HG02763 (cell line): ENCODE results near the gene RARS1.

Source experiments
- ATAC-seq: cut with Tn5 transposase; IDR thresholded peaks from one replicate; pipeline ENCODE4 v1.9.1; 2021; ENCODE audit warnings: mild to moderate bottlenecking, moderate library complexity; ENCODE audit not compliant: unreplicated experiment

The RARS1 gene

DNA sequence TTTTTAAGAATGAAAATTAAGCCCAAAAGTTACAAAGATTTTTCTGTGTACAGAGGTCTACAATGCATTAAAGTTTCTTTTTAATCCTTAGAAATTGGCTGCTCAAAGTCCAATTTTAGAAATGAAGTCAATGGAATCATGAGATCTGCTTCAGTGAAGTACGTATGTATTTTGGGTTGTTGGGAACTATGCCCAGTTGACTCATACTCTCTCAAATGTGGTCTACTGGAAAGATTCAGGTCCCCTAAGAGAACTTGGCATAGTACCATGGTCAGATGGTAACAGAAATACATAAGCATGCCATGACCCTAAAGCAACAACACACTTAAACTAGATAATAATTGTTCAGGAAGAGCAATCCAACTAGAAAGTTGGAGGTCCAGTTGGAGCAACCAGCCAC is 65.9 kb downstream of the RARS1 start:
- ATAC-seq, result no peak

DNA sequence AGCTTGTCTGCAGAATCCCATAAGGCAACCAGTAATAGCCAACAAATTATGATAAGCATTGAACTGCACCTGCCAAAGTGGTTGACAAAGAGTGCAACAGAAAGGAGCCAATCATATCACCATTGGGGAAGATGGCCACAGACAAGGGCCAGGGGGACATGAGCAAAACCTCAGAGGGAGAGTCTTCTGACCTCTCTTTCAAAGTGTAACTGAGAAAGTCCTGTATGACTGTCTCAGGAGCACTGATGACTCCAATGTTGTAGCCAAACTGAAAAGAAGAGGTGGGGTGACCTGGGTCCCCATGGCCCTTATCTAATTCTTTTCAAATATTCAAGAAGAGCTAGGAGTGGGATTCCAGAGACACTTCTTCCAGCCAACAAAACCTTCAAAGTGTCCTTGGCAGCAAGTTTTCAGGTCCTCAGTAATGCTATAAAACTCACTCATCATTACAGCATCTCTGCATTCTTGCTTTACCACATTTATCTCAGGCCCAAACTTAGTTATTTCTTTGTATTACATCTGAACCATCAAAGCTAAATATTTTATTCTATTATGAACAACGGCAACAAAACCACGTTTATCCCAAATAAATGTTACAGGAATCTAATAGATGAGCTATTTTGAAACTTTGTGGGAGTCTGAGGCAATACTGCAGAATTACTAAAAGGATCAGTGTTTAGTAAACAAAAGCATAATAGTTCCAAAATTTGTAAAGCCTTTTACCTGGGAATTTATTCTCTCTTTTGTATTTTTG is 67.3 kb downstream of the RARS1 start:
- no peak for ATAC-seq

DNA sequence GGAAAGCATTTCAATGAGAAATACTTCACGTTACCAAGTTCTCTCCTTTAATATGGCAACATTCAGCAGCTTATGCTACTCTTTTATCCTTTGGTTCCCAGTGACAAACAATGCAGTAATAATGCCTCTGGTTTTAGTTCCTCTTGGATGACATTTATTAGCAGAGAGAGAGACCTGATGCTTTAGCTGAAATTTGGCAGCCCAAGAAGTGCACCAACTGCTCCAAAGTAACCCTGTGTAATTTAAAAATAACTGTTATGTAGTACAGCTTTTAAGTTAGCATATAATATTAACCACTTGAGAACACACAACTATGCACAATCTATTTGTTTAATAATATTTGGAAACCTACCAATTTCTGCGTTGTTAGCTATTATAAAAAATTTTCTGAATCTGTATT is 71.1 kb downstream of the RARS1 start:
- ATAC-seq, result no peak

- ATAC-seq, result no peak
Observed at GRCh38 chr5:168562279-168562678, 76.0 kb downstream of the RARS1 start.

DNA sequence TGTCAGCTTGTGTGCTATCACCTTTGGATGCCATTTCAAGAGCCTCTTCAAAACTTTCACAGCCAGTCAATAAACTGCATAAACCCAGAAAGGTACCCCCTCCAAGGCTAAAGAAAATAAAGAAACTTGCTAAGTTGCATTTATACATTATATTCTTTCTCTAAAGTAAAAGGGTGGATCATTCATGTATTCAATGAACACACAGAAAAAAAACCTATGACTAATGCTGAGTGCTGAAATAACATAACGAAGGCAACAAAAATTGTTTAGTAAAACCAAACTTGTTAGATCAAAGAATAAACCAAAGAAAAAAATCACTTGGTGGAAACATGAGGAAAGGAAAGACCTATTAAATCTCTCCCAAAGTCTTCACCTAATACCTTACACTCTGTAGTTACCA is 77.7 kb downstream of the RARS1 start:
- no peak for ATAC-seq

GRCh38 chr5:168568738-168569137 is 82.5 kb downstream of the RARS1 start:
- ATAC-seq, result no peak
